Ramos (cell line): ENCODE results near the gene LRRC73.
"Not testable (repeated sequence)": the region's sequence is repeated elsewhere in the genome, so short reads cannot be mapped to it uniquely, and the experiment has no call there.

Experiments used
- in situ Hi-C: fragments of 300-500 bp; cut with MboI; formaldehyde crosslinking; loops from one replicate; pipeline ENCODE4 v1.14.3; 2022; ENCODE audit warnings: low sequenced_read_pairs; ENCODE audit not compliant: unreplicated experiment

The LRRC73 gene

GRCh38 chr6:43468240-43468639 is 41.9 kb downstream of the LRRC73 start:
- in situ Hi-C loops = no loop called here

- in situ Hi-C loops = no loop called here
These were observed 42.4 kb downstream of the LRRC73 start for GRCh38 chr6:43467752-43468151.

- in situ Hi-C loops = not testable (repeated sequence)
These were observed 42.9 kb downstream of the LRRC73 start for GRCh38 chr6:43467265-43467664.

- in situ Hi-C loops = no loop called here
These were observed 44.2 kb downstream of the LRRC73 start for GRCh38 chr6:43465948-43466347.

- in situ Hi-C loops = no loop called here
These were observed 45.8 kb downstream of the LRRC73 start for GRCh38 chr6:43464337-43464736.

- in situ Hi-C loops = no loop called here
These were observed 48.2 kb downstream of the LRRC73 start for GRCh38 chr6:43461936-43462335.

- in situ Hi-C loops = no loop called here
These were observed 50.1 kb downstream of the LRRC73 start for GRCh38 chr6:43460032-43460431.

- in situ Hi-C loops = no loop called here
These were observed 50.6 kb downstream of the LRRC73 start for GRCh38 chr6:43459535-43459934.

GRCh38 chr6:43458154-43458553 is 52.0 kb downstream of the LRRC73 start:
- in situ Hi-C loops = not testable (repeated sequence)

- in situ Hi-C loops = no loop called here
These were observed 52.5 kb downstream of the LRRC73 start for GRCh38 chr6:43457643-43458042.
